Stimulated activated naive B cell treated with anti-CD40 and anti-IgM and Interleukin-4, amounts not matched to agents 10 μg/mL and 1 μg/mL and 100 μg/mL, for 72 hours (primary cell): Measurements from ENCODE around the gene GPR137C.

ENCODE experiments used
- ATAC-seq, 2 donors: fragments of 150-1000 bp; cut with Tn5 transposase; replicated peaks; 2 replicates each; pipeline ENCODE4 v1.10.0; 2021; ENCODE audit warnings: moderate library complexity in 1 of 2
- DNase-seq: peaks from one replicate; pipeline ENCODE4 v3.0.0; 2021
- H3K27ac Mint-ChIP-seq: one replicate; pipeline ENCODE4 v1.8.0; 2022; ENCODE audit warnings: mild to moderate bottlenecking, mixed read lengths
- H3K27me3 Mint-ChIP-seq, 2 donors: one replicate each; pipeline ENCODE4 v1.8.0; 2022; ENCODE audit warnings: mixed read lengths in 2 of 2
- H3K36me3 Mint-ChIP-seq, 2 donors: one replicate each; pipeline ENCODE4 v1.8.0; 2022; ENCODE audit warnings: mixed read lengths in 2 of 2, mild to moderate bottlenecking in 1 of 2
- H3K4me1 Mint-ChIP-seq, 2 donors: one replicate each; pipeline ENCODE4 v1.8.0; 2022; ENCODE audit warnings: mixed read lengths in 2 of 2, mild to moderate bottlenecking in 1 of 2
- H3K4me3 Mint-ChIP-seq, 2 donors: one replicate each; pipeline ENCODE4 v1.8.0; 2022; ENCODE audit warnings: mild to moderate bottlenecking in 2 of 2, mixed read lengths in 2 of 2, moderate library complexity in 1 of 2
- H3K9me3 Mint-ChIP-seq, 2 donors: one replicate each; pipeline ENCODE4 v1.8.0; 2022; ENCODE audit warnings: mixed read lengths in 2 of 2, mild to moderate bottlenecking in 1 of 2

GPR137C gene

DNA sequence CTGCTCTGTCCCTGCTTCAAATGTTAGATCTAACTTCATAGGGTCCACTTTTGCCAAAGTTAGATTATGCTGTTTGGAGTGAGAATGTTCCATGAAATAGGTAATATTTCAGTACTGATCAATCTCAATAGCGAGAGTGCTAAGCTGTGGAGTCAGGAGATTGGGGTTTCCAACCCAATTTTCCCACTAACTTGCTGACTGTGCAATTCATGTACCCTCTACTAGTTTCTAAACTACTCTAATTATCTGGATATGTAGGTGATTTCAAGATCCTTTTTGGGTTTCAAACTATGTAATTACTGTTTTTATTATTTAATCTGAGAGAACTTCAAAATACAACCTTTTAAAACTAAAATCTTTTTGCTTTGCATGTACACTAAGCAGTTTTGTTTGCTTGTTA, 45.9 kb downstream of the GPR137C start:
- Mint-ChIP-seq H3K27me3 (no peaks in the 10 kb centered on the region), H3K4me3 (no peak overlapping the region), H3K9me3 (peaks cover 9 to 11% of the 10 kb centered on the region in 2 donors), H3K36me3 (peaks cover 2 to 4% of the 10 kb centered on the region in 2 donors), H3K4me1 (peaks cover 0 to 4% of the 10 kb centered on the region in 2 donors), H3K27ac (no peak overlapping the region)
- ATAC-seq (no peak), DNase-seq (no peak)

DNA sequence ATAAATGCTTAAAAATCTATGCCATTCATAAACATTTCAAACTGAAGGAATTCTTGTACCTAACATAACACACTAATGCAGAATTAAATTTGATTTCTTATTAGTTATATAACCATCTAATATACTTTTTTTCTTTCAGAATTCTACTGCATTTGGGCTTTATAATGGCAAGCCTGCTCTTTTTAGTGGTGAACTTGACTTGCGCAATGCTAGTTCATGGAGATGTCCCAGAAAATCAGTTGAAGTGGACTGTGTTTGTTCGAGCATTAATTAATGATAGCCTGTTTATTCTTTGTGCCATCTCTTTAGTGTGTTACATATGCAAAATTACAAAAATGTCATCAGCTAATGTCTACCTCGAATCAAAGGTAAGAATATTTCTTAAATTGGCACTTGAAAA, 47.3 kb downstream of the GPR137C start:
- H3K4me3 Mint-ChIP-seq: no peak overlapping the region
- H3K4me1 Mint-ChIP-seq: peaks cover 0 to 4% of the 10 kb centered on the region in 2 donors
- ATAC-seq: no peak

GRCh38 chr14:52602131-52602530, 49.5 kb downstream of the GPR137C start:
- no peak overlapping the region for H3K27ac Mint-ChIP-seq
- H3K9me3 Mint-ChIP-seq: peaks cover 2 to 10% of the 10 kb centered on the region in 2 donors
- H3K4me3 Mint-ChIP-seq: no peak overlapping the region
- ATAC-seq: no peak
- peaks cover 0 to 4% of the 10 kb centered on the region in 2 donors for H3K4me1 Mint-ChIP-seq
- peaks cover 0 to 2% of the 10 kb centered on the region in 2 donors for H3K36me3 Mint-ChIP-seq
- no peak for DNase-seq
- no peaks in the 10 kb centered on the region for H3K27me3 Mint-ChIP-seq

More for the DNA sequence above, 47.3 kb downstream of the GPR137C start:
- Mint-ChIP-seq H3K27ac (no peak overlapping the region), H3K36me3 (peaks cover 0 to 2% of the 10 kb centered on the region in 2 donors), H3K9me3 (peaks cover 5 to 13% of the 10 kb centered on the region in 2 donors), H3K27me3 (no peaks in the 10 kb centered on the region)
- DNase-seq: no peak

- H3K4me1 Mint-ChIP-seq: peaks cover 0 to 4% of the 10 kb centered on the region in 2 donors
- no peak overlapping the region for H3K4me3 Mint-ChIP-seq
- peaks cover 2 to 10% of the 10 kb centered on the region in 2 donors for H3K9me3 Mint-ChIP-seq
- DNase-seq: no peak
- peaks cover 0 to 2% of the 10 kb centered on the region in 2 donors for H3K36me3 Mint-ChIP-seq
- H3K27ac Mint-ChIP-seq: no peak overlapping the region
- no peaks in the 10 kb centered on the region for H3K27me3 Mint-ChIP-seq
- ATAC-seq: no peak
These were observed 54.4 kb downstream of the GPR137C start for GRCh38 chr14:52607061-52607460.

DNA sequence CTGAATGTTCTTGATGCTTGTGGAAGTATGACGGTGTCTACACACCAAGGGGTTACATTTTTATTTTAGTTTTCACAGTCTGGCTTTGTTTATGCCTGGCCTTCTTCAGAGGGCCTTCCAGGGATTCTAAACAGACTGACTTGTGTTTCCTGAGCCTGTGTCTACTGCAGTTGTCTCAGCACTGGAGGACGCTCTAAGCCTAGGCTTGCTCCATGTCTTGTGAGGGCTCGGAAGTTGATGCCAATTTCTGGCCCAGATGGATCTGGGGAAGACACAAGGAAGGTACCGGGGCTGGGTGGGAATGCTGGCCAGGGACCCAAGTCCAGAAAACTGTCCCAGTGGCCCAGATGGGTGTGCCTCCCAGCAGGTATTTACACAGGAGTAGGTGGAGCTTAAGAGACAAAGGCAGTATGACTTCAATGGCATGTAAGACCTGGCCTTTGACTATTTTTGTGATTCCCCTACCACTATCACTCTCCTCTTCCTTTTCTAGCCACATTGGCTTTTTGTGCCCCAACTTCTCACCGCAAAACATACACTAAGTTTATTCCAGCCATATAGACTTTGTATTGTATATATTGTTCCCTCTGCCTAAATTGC, 56.9 kb downstream of the GPR137C start:
- no peaks in the 10 kb centered on the region for H3K4me1 Mint-ChIP-seq
- peaks cover 0 to 5% of the 10 kb centered on the region in 2 donors for H3K9me3 Mint-ChIP-seq
- H3K27me3 Mint-ChIP-seq: no peaks in the 10 kb centered on the region
- H3K27ac Mint-ChIP-seq: no peak overlapping the region
- ATAC-seq (no peak), DNase-seq (no peak)
- H3K4me3 Mint-ChIP-seq: no peak overlapping the region
- H3K36me3 Mint-ChIP-seq: peaks cover 0 to 2% of the 10 kb centered on the region in 2 donors

DNA sequence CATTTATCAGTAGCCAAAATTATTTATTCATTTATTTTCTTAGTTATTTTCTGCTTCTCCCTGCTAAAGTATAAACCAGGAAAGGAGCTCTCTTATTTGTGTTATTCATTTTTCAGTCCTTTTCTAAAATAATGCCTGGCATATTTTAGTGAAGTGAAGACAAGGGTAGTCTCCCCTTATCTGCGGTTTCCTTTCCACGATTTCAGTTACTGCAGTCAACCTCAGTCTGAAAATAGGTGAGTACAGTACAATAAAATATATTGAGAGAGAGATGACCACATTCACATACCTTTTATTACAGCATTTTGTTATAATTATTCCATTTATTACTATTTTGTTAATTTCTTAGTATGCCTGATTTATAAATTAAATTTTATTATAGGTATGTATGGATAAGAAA, 57.6 kb downstream of the GPR137C start:
- Mint-ChIP-seq H3K4me3 (no peak overlapping the region), H3K36me3 (peaks cover 0 to 2% of the 10 kb centered on the region in 2 donors), H3K27me3 (no peaks in the 10 kb centered on the region), H3K9me3 (peaks cover 0 to under 1% of the 10 kb centered on the region in 2 donors), H3K4me1 (no peaks in the 10 kb centered on the region), H3K27ac (no peak overlapping the region)
- DNase-seq (no peak), ATAC-seq (no peak)

GRCh38 chr14:52618602-52619001, 66.0 kb downstream of the GPR137C start:
- H3K4me3 Mint-ChIP-seq: no peak overlapping the region
- no peaks in the 10 kb centered on the region for H3K27me3 Mint-ChIP-seq
- H3K4me1 Mint-ChIP-seq: no peaks in the 10 kb centered on the region
- H3K36me3 Mint-ChIP-seq: no peaks in the 10 kb centered on the region
- no peak overlapping the region for H3K27ac Mint-ChIP-seq
- no peaks in the 10 kb centered on the region for H3K9me3 Mint-ChIP-seq
- ATAC-seq (no peak), DNase-seq (no peak)

- ATAC-seq (no peak), DNase-seq (no peak)
- Mint-ChIP-seq H3K27ac (no peak overlapping the region), H3K27me3 (no peaks in the 10 kb centered on the region), H3K4me1 (no peaks in the 10 kb centered on the region), H3K4me3 (no peak overlapping the region), H3K36me3 (no peaks in the 10 kb centered on the region), H3K9me3 (no peaks in the 10 kb centered on the region)
These were observed 67.1 kb downstream of the GPR137C start for GRCh38 chr14:52619687-52620086.

GRCh38 chr14:52640137-52640536, 87.5 kb downstream of the GPR137C start:
- ATAC-seq (peak in 1 of 2 donors; percentile 10), DNase-seq (no peak)
- Mint-ChIP-seq H3K4me1 (peaks cover 3 to 5% of the 10 kb centered on the region in 2 donors), H3K27ac (peak overlapping the region; percentile 62), H3K27me3 (no peaks in the 10 kb centered on the region), H3K4me3 (no peak overlapping the region), H3K36me3 (peaks cover 21 to 28% of the 10 kb centered on the region in 2 donors), H3K9me3 (peaks cover 1 to 11% of the 10 kb centered on the region in 2 donors)

- ATAC-seq (no peak), DNase-seq (no peak)
- H3K36me3 Mint-ChIP-seq: peaks cover 24 to 39% of the 10 kb centered on the region in 2 donors
- peaks cover 3 to 5% of the 10 kb centered on the region in 2 donors for H3K4me1 Mint-ChIP-seq
- H3K4me3 Mint-ChIP-seq: no peak overlapping the region
- H3K27ac Mint-ChIP-seq: no peak overlapping the region
- no peaks in the 10 kb centered on the region for H3K27me3 Mint-ChIP-seq
- peaks cover 1 to 11% of the 10 kb centered on the region in 2 donors for H3K9me3 Mint-ChIP-seq
These were observed 89.1 kb downstream of the GPR137C start for GRCh38 chr14:52641745-52642144.

- H3K27me3 Mint-ChIP-seq: no peaks in the 10 kb centered on the region
- H3K9me3 Mint-ChIP-seq: no peaks in the 10 kb centered on the region
- no peak overlapping the region for H3K4me3 Mint-ChIP-seq
- ATAC-seq: no peak
- DNase-seq: no peak
- H3K4me1 Mint-ChIP-seq: no peaks in the 10 kb centered on the region
- H3K27ac Mint-ChIP-seq: no peak overlapping the region
- peaks cover 18 to 33% of the 10 kb centered on the region in 2 donors for H3K36me3 Mint-ChIP-seq
These were observed 96.9 kb downstream of the GPR137C start for GRCh38 chr14:52649511-52649910.

- Mint-ChIP-seq H3K27me3 (no peaks in the 10 kb centered on the region), H3K36me3 (peaks cover 21 to 34% of the 10 kb centered on the region in 2 donors), H3K4me1 (no peaks in the 10 kb centered on the region), H3K4me3 (no peak overlapping the region), H3K9me3 (no peaks in the 10 kb centered on the region), H3K27ac (no peak overlapping the region)
- no peak for ATAC-seq
- DNase-seq: no peak
These were observed 98.1 kb downstream of the GPR137C start for GRCh38 chr14:52650774-52651173.

GRCh38 chr14:52656905-52657304, 104.3 kb downstream of the GPR137C start:
- no peaks in the 10 kb centered on the region for H3K4me1 Mint-ChIP-seq
- no peak for ATAC-seq
- DNase-seq: no peak
- no peak overlapping the region for H3K4me3 Mint-ChIP-seq
- H3K9me3 Mint-ChIP-seq: no peaks in the 10 kb centered on the region
- H3K36me3 Mint-ChIP-seq: peaks cover 18 to 26% of the 10 kb centered on the region in 2 donors
- H3K27me3 Mint-ChIP-seq: no peaks in the 10 kb centered on the region
- H3K27ac Mint-ChIP-seq: no peak overlapping the region

DNA sequence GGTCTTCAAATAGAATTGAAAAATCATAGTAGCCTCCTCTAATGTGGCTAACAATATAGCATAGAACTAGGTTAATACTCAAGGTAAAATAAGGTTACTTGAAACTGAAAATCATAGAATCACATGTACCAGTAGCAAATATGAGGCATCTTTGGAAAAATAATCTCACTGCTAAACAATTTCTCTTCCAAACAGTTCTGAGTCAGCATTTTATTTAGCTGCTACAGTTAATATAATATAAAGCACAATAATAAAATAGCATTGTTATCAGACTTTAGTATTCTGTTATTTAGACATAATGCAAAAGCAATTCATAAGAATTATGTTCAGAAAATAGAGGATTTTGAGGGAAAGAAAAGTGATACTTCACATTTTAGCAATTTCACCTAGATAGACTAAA, 107.7 kb downstream of the GPR137C start:
- Mint-ChIP-seq H3K27me3 (no peaks in the 10 kb centered on the region), H3K27ac (no peak overlapping the region), H3K36me3 (peaks cover 15 to 16% of the 10 kb centered on the region in 2 donors), H3K4me1 (no peaks in the 10 kb centered on the region), H3K9me3 (no peaks in the 10 kb centered on the region), H3K4me3 (no peak overlapping the region)
- ATAC-seq (no peak), DNase-seq (no peak)

GRCh38 chr14:52660832-52661231, 108.2 kb downstream of the GPR137C start:
- H3K4me1 Mint-ChIP-seq: no peaks in the 10 kb centered on the region
- ATAC-seq (no peak), DNase-seq (no peak)
- no peaks in the 10 kb centered on the region for H3K27me3 Mint-ChIP-seq
- peaks cover 18 to 19% of the 10 kb centered on the region in 2 donors for H3K36me3 Mint-ChIP-seq
- H3K27ac Mint-ChIP-seq: no peak overlapping the region
- H3K4me3 Mint-ChIP-seq: no peak overlapping the region
- no peaks in the 10 kb centered on the region for H3K9me3 Mint-ChIP-seq
